HAP-1 (cell line): ENCODE results near the gene CDC34.

Experiments used
- DNase-seq, 2 experiments: peaks; one replicate each; pipeline ENCODE4 v3.0.0-alpha.2; 2016 to 2020; ENCODE audit warnings: low spot score in 2 of 2
- H3K27me3 ChIP-seq: fragments of 250-450 bp; sonication (Bioruptor Pico); 2 replicates; pipeline ENCODE4 v1.5.1; 2020; ENCODE audit warnings: low read depth, mild to moderate bottlenecking, moderate library complexity
- H3K36me3 ChIP-seq: fragments of 250-450 bp; sonication (Bioruptor Pico); replicated peaks from 2 replicates; pipeline ENCODE4 v1.5.1; 2020; ENCODE audit warnings: mild to moderate bottlenecking
- H3K4me1 ChIP-seq: fragments of 250-450 bp; sonication (Bioruptor Pico); 2 replicates; pipeline ENCODE4 v1.5.1; 2020; ENCODE audit warnings: mild to moderate bottlenecking
- H3K4me3 ChIP-seq: fragments of 250-450 bp; sonication (Bioruptor Pico); 2 replicates; pipeline ENCODE4 v1.5.1; 2020; ENCODE audit warnings: mild to moderate bottlenecking, moderate library complexity
- H3K9me3 ChIP-seq: fragments of 250-450 bp; sonication (Bioruptor Pico); 2 replicates; pipeline ENCODE4 v1.5.1; 2020; ENCODE audit warnings: mild to moderate bottlenecking, moderate library complexity
- in situ Hi-C: fragments of 300-500 bp; cut with MboI; formaldehyde crosslinking; loops from 3 replicates; pipeline ENCODE4 v1.14.3; 2020; ENCODE audit warnings: low sequenced_read_pairs, inconsistent platforms, mixed read lengths

Gene CDC34

GRCh38 chr19:572140-572742, 40.7 kb downstream of the CDC34 start, which contains the start of gene BSG:
TSS of gene BSG (plus strand) at chr19:572596. CDS start at chr19:572635, 39 bp downstream.
- Histone ChIP-seq H3K9me3 (peaks cover 2% of the 10 kb centered on the region; the same call in 1 of the 2 replicates), H3K4me3 (peak within 1 kb of the TSS; percentile 98), H3K36me3 (peaks cover 38% of the 10 kb centered on the region), H3K27me3 (no peaks in the 10 kb centered on the region), H3K4me1 (peaks cover 13% of the 10 kb centered on the region)
- in situ Hi-C loops, result no loop called here
- peak; percentile 98 to 99 for DNase-seq

GRCh38 chr19:572743-573518, 41.4 kb downstream of the CDC34 start:
- H3K4me1 ChIP-seq, result peaks cover 13% of the 10 kb centered on the region
- in situ Hi-C loops, result no loop called here
- H3K36me3 ChIP-seq, result peaks cover 44% of the 10 kb centered on the region
- H3K9me3 ChIP-seq, result peaks cover 2% of the 10 kb centered on the region; the same call in 1 of the 2 replicates
- peak; percentile 56 to 80 for DNase-seq
- H3K27me3 ChIP-seq, result no peaks in the 10 kb centered on the region
- peak overlapping the region; percentile 98 for H3K4me3 ChIP-seq

- in situ Hi-C loops, result no loop called here
- Histone ChIP-seq H3K27me3 (no peaks in the 10 kb centered on the region), H3K36me3 (peaks cover 49% of the 10 kb centered on the region), H3K9me3 (peaks cover 2% of the 10 kb centered on the region; the same call in 1 of the 2 replicates), H3K4me1 (peaks cover 13% of the 10 kb centered on the region), H3K4me3 (peak overlapping the region; percentile 98)
- no peak for DNase-seq
Observed at GRCh38 chr19:573519-573825, 41.9 kb downstream of the CDC34 start.

- H3K27me3 ChIP-seq, result no peaks in the 10 kb centered on the region
- peaks cover 2% of the 10 kb centered on the region; the same call in 1 of the 2 replicates for H3K9me3 ChIP-seq
- peak; percentile 55 to 68 for DNase-seq
- peak overlapping the region; percentile 98 for H3K4me3 ChIP-seq
- peaks cover 57% of the 10 kb centered on the region for H3K36me3 ChIP-seq
- H3K4me1 ChIP-seq, result peaks cover 13% of the 10 kb centered on the region
- in situ Hi-C loops, result loop anchor here (25.0 kb wide), 1 partner anchor 162 kb away; no protein-coding TSS in a partner anchor
Observed at GRCh38 chr19:574658-575526, 43.3 kb downstream of the CDC34 start.

GRCh38 chr19:575527-576506, 44.3 kb downstream of the CDC34 start:
- Histone ChIP-seq H3K9me3 (no peaks in the 10 kb centered on the region), H3K27me3 (no peaks in the 10 kb centered on the region), H3K4me3 (peak overlapping the region; percentile 98), H3K36me3 (peaks cover 60% of the 10 kb centered on the region), H3K4me1 (peaks cover 13% of the 10 kb centered on the region)
- in situ Hi-C loops, result loop anchor here (25.0 kb wide), 1 partner anchor 161 kb away; no protein-coding TSS in a partner anchor
- peak in 1 of 2 experiments; percentile 45 for DNase-seq

- Histone ChIP-seq H3K9me3 (no peaks in the 10 kb centered on the region), H3K36me3 (peaks cover 68% of the 10 kb centered on the region), H3K4me1 (peaks cover 13% of the 10 kb centered on the region), H3K27me3 (no peaks in the 10 kb centered on the region), H3K4me3 (no peak overlapping the region)
- in situ Hi-C loops, result loop anchor here (25.0 kb wide), 1 partner anchor 160 kb away; no protein-coding TSS in a partner anchor
- no peak for DNase-seq
Observed at GRCh38 chr19:576768-577438, 45.3 kb downstream of the CDC34 start.

GRCh38 chr19:577439-578392, 46.2 kb downstream of the CDC34 start:
- in situ Hi-C loops, result loop anchor here (25.0 kb wide), 1 partner anchor 160 kb away; no protein-coding TSS in a partner anchor
- no peak overlapping the region for H3K4me3 ChIP-seq

GRCh38 chr19:579111-579841, 47.7 kb downstream of the CDC34 start:
- Histone ChIP-seq H3K4me1 (peaks cover 9% of the 10 kb centered on the region), H3K9me3 (no peaks in the 10 kb centered on the region), H3K4me3 (no peak overlapping the region), H3K36me3 (peaks cover 71% of the 10 kb centered on the region), H3K27me3 (no peaks in the 10 kb centered on the region)
- in situ Hi-C loops, result loop anchor here (25.0 kb wide), 1 partner anchor 158 kb away; no protein-coding TSS in a partner anchor
- DNase-seq, result no peak

More at GRCh38 chr19:577439-578392, 46.2 kb downstream of the CDC34 start:
- DNase-seq, result no peak
- peaks cover 13% of the 10 kb centered on the region for H3K4me1 ChIP-seq
- no peaks in the 10 kb centered on the region for H3K27me3 ChIP-seq
- no peaks in the 10 kb centered on the region for H3K9me3 ChIP-seq
- peaks cover 69% of the 10 kb centered on the region for H3K36me3 ChIP-seq

GRCh38 chr19:579842-580155, 48.2 kb downstream of the CDC34 start:
- H3K9me3 ChIP-seq, result no peaks in the 10 kb centered on the region
- no peak overlapping the region for H3K4me3 ChIP-seq
- H3K4me1 ChIP-seq, result peaks cover 5% of the 10 kb centered on the region; the same call in 1 of the 2 replicates
- in situ Hi-C loops, result loop anchor here (25.0 kb wide), 1 partner anchor 158 kb away; no protein-coding TSS in a partner anchor
- no peak for DNase-seq
- H3K36me3 ChIP-seq, result peaks cover 66% of the 10 kb centered on the region
- H3K27me3 ChIP-seq, result no peaks in the 10 kb centered on the region

- Histone ChIP-seq H3K4me1 (peaks cover 2% of the 10 kb centered on the region; the same call in 1 of the 2 replicates), H3K27me3 (no peaks in the 10 kb centered on the region), H3K9me3 (no peaks in the 10 kb centered on the region), H3K4me3 (no peak overlapping the region), H3K36me3 (peaks cover 63% of the 10 kb centered on the region)
- in situ Hi-C loops, result loop anchor here (25.0 kb wide), 1 partner anchor 157 kb away; no protein-coding TSS in a partner anchor
- DNase-seq, result no peak
Observed at GRCh38 chr19:580274-580835, 48.8 kb downstream of the CDC34 start.
